GM23248 (cell line): Measurements from ENCODE around the gene CHERP. TPM values are rescaled to one million over a fixed set of nuclear protein-coding genes. Genes with fewer than 3 reads are reported as not detected.

Experiments
- DNase-seq: peaks from one replicate; pipeline ENCODE4 v3.0.0-alpha.2; 2015
- H2AFZ ChIP-seq: fragments of 200-600 bp; sonication (generic); 2 replicates; pipeline ENCODE4 v1.6.1; 2016; ENCODE audit warnings: antibody characterized with exemption
- H3F3A ChIP-seq: fragments of 200-600 bp; sonication (generic); 2 replicates; pipeline ENCODE4 v1.6.1; 2016; ENCODE audit warnings: mild to moderate bottlenecking, antibody characterized with exemption, mixed run types; ENCODE audit not compliant: insufficient read depth
- H3K27ac ChIP-seq: fragments of 200-600 bp; sonication (generic); 2 replicates; pipeline ENCODE4 v1.5.1; 2016; ENCODE audit warnings: mild to moderate bottlenecking
- H3K27me3 ChIP-seq: fragments of 200-600 bp; sonication (generic); replicated peaks from 2 replicates; pipeline ENCODE4 v1.6.1; 2016; ENCODE audit warnings: mild to moderate bottlenecking; ENCODE audit not compliant: insufficient read depth
- H3K36me3 ChIP-seq: fragments of 200-600 bp; sonication (generic); 2 replicates; pipeline ENCODE4 v1.6.1; 2016; ENCODE audit warnings: low read depth, mild to moderate bottlenecking
- H3K4me1 ChIP-seq: fragments of 200-600 bp; sonication (generic); 2 replicates; pipeline ENCODE4 v1.6.1; 2016; ENCODE audit warnings: mild to moderate bottlenecking; ENCODE audit not compliant: insufficient read depth
- H3K4me2 ChIP-seq: fragments of 200-600 bp; sonication (generic); one replicate; pipeline ENCODE4 v1.6.1; 2016; ENCODE audit warnings: mild to moderate bottlenecking; ENCODE audit not compliant: unreplicated experiment
- H3K4me3 ChIP-seq: fragments of 200-600 bp; sonication (generic); 2 replicates; pipeline ENCODE4 v1.5.1; 2016; ENCODE audit warnings: mild to moderate bottlenecking
- H3K79me2 ChIP-seq: fragments of 200-600 bp; sonication (generic); 2 replicates; pipeline ENCODE4 v1.6.1; 2016; ENCODE audit warnings: mild to moderate bottlenecking; ENCODE audit not compliant: insufficient read depth
- H3K9ac ChIP-seq: fragments of 200-600 bp; sonication (generic); 2 replicates; pipeline ENCODE4 v1.6.1; 2016; ENCODE audit warnings: mild to moderate bottlenecking
- H3K9me2 ChIP-seq: fragments of 200-600 bp; sonication (generic); 2 replicates; pipeline ENCODE4 v1.6.1; 2016; ENCODE audit warnings: mixed run types, mild to moderate bottlenecking, moderate library complexity; ENCODE audit not compliant: insufficient read depth
- H3K9me3 ChIP-seq: fragments of 200-600 bp; sonication (generic); one replicate; pipeline ENCODE4 v1.6.1; 2017; ENCODE audit warnings: low read depth
- H4K20me1 ChIP-seq: fragments of 200-600 bp; sonication (generic); 2 replicates; pipeline ENCODE4 v1.6.0; 2016; ENCODE audit not compliant: insufficient read depth
- EZH2 ChIP-seq: fragments of 200-600 bp; sonication (generic); IDR thresholded peaks from 2 replicates; pipeline ENCODE4 v1.6.1; 2018; ENCODE audit warnings: antibody characterized with exemption, mild to moderate bottlenecking; ENCODE audit not compliant: insufficient read depth, poor library complexity, severe bottlenecking
- EZH2phosphoT487 ChIP-seq: fragments of 200-600 bp; sonication (generic); IDR thresholded peaks from 2 replicates; pipeline ENCODE4 v1.6.1; 2018; ENCODE audit warnings: antibody characterized with exemption, moderate library complexity, mild to moderate bottlenecking, low read depth; ENCODE audit not compliant: insufficient read depth
- WGBS, 2 experiments: methylation state at CpG; one replicate each; pipeline ENCODE4 v1.1.6; 2015 to 2017; ENCODE audit warnings: low lambda C conversion rate in 2 of 2, low coverage in 1 of 2; ENCODE audit errors: missing lambda C conversion rate in 2 of 2; 5-methylcytosine and 5-hydroxymethylcytosine counted together
- in situ Hi-C: fragments of 300-500 bp; cut with MboI; formaldehyde crosslinking; loops from 2 replicates; pipeline ENCODE4 v1.15.0; 2020
- polyA plus RNA-seq: library from polyadenylated mRNA; unstranded; fragments of >200 nt; fragmentation: Nextera tagmentation; extraction: Ambion mirVana; gene quantifications from 2 replicates; pipeline ENCODE4 v1.2.1, GENCODE V29; 2016
- total RNA-seq: library from RNA; depleted of rRNA; stranded (reverse); fragments of >200 nt; shearing (Covaris generic); gene quantifications from 2 replicates; pipeline ENCODE4 v1.2.3, GENCODE V29; 2014

The CHERP gene
- total and polyA plus RNA-seq, 2 experiments from 2014 or later: 1.4 to 16.8 TPM

GRCh38 chr19:16577531-16577985 is 35.3 kb upstream of the CHERP start:
- TF ChIP-seq EZH2phosphoT487 (no peak), EZH2 (no peak)
- in situ Hi-C loops: no loop called here
- Histone ChIP-seq H3F3A (0 out of 2 replicates have a peak, but pooled peaks cover 6% of the 10 kb centered on the region), H4K20me1 (peaks cover 8% of the 10 kb centered on the region; the same call in 1 of the 2 replicates), H3K27me3 (no peaks in the 10 kb centered on the region), H3K4me1 (peaks cover 21% of the 10 kb centered on the region), H3K36me3 (no peaks in the 10 kb centered on the region), H3K9ac (no peak overlapping the region), H3K9me3 (no peaks in the 10 kb centered on the region), H3K79me2 (peaks cover 100% of the 10 kb centered on the region), H2AFZ (no peak overlapping the region), H3K4me2 (no peak overlapping the region), H3K4me3 (no peak overlapping the region), H3K27ac (no peak overlapping the region), H3K9me2 (no peaks in the 10 kb centered on the region)
- WGBS, 2 experiments: 80 to 83% methylated on average over 13 to 17 of the region's 17 CpGs
- DNase-seq: no peak

- Histone ChIP-seq H3K79me2 (peaks cover 96% of the 10 kb centered on the region), H3K4me2 (no peak overlapping the region), H3K9me2 (no peaks in the 10 kb centered on the region), H3K4me3 (no peak overlapping the region), H3K9me3 (no peaks in the 10 kb centered on the region), H3K27ac (no peak overlapping the region), H4K20me1 (peaks cover 8% of the 10 kb centered on the region; the same call in 1 of the 2 replicates), H3K4me1 (peaks cover 21% of the 10 kb centered on the region), H3K9ac (no peak overlapping the region), H3K36me3 (no peaks in the 10 kb centered on the region), H2AFZ (no peak overlapping the region), H3F3A (0 out of 2 replicates have a peak, but pooled peaks cover 6% of the 10 kb centered on the region), H3K27me3 (no peaks in the 10 kb centered on the region)
- TF ChIP-seq EZH2phosphoT487 (no peak), EZH2 (no peak)
- in situ Hi-C loops: no loop called here
- DNase-seq: no peak
- WGBS, 2 experiments: 87 to 90% methylated on average over 22 to 46 of the region's 52 CpGs
These were observed 34.7 kb upstream of the CHERP start for GRCh38 chr19:16576690-16577530.

DNA sequence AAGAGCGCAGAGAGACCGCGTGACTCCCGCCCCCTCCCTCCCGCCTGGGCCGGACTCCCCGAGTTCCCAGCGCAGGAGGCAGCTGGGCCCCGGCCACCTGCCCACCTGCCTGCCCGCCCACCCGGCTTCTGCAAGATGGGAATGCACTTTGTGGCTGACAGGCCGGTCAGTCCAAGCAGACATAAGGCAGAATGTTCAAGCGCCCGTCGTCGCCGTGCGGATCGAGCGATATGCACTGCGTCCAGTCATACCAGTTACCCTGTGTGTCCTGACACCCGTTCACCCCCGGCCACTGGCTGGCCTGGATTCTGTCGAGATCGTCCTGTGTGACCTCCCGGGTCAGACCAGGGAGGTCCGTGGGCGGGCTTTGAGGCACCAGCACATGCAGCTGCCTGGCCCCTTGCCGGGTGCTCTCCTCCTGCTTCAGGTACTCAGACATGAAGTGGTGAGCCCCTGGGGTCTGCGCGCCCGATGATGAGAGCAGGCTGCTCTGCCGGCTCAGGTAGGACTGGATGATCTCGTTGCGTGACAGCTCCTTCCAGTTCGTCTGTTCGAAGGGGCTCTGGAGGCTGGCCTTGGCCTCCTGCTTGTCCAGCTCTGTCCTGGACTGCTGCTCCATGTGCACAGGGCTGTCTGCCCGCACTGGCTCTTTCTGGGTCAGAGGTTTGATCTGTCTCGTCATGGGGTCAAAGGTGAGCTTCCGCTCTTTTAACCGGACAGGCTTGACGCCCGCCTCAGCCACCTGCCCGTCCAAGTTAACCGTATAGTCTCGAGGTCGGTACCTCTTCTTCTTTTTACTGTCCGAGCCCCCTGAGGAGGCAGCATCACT is 33.8 kb upstream of the CHERP start:
- no peak overlapping the region for H3K27ac ChIP-seq
- no peak for DNase-seq
- no peaks in the 10 kb centered on the region for H3K9me2 ChIP-seq
- H3K4me2 ChIP-seq: no peak overlapping the region
- H3K36me3 ChIP-seq: no peaks in the 10 kb centered on the region
- no peak overlapping the region for H3K9ac ChIP-seq
- H3K4me3 ChIP-seq: no peak overlapping the region
- TF ChIP-seq EZH2: no peak
- no peak for TF ChIP-seq EZH2phosphoT487
- no peak overlapping the region for H2AFZ ChIP-seq
- peaks cover 8% of the 10 kb centered on the region; the same call in 1 of the 2 replicates for H4K20me1 ChIP-seq
- peaks cover 13% of the 10 kb centered on the region for H3K4me1 ChIP-seq
- H3F3A ChIP-seq: 0 out of 2 replicates have a peak, but pooled peaks cover 6% of the 10 kb centered on the region
- no peaks in the 10 kb centered on the region for H3K9me3 ChIP-seq
- in situ Hi-C loops: no loop called here
- no peaks in the 10 kb centered on the region for H3K27me3 ChIP-seq
- 84 to 86% methylated on average over 39 to 48 of the region's 48 CpGs for WGBS, 2 experiments
- H3K79me2 ChIP-seq: peaks cover 96% of the 10 kb centered on the region

- WGBS, 2 experiments: 97 to 100% methylated on average over 2 of the region's 2 CpGs
- H3K4me1 ChIP-seq: peaks cover 12% of the 10 kb centered on the region
- no peak overlapping the region for H3K4me3 ChIP-seq
- no peak overlapping the region for H3K4me2 ChIP-seq
- H4K20me1 ChIP-seq: peaks cover 4% of the 10 kb centered on the region; the same call in 1 of the 2 replicates
- no peaks in the 10 kb centered on the region for H3K27me3 ChIP-seq
- H3K27ac ChIP-seq: no peak overlapping the region
- no peak overlapping the region for H3K9ac ChIP-seq
- in situ Hi-C loops: no loop called here
- no peak for DNase-seq
- no peak for TF ChIP-seq EZH2
- no peak for TF ChIP-seq EZH2phosphoT487
- no peak overlapping the region for H2AFZ ChIP-seq
- H3K9me3 ChIP-seq: no peaks in the 10 kb centered on the region
- 0 out of 2 replicates have a peak, but pooled peaks cover 6% of the 10 kb centered on the region for H3F3A ChIP-seq
- H3K36me3 ChIP-seq: no peaks in the 10 kb centered on the region
- no peaks in the 10 kb centered on the region for H3K9me2 ChIP-seq
- H3K79me2 ChIP-seq: peaks cover 96% of the 10 kb centered on the region
These were observed 33.0 kb upstream of the CHERP start for GRCh38 chr19:16575282-16575681.
